GM12801 (cell line): ENCODE data around the gene NT5C.

Experiments
- TF ChIP-seq, protein P1 (sequence below): IDR thresholded peaks from one replicate; pipeline ENCODE4 v1.5.1; 2011; ENCODE audit warnings: control low read depth; ENCODE audit not compliant: insufficient read length; ENCODE audit errors: extremely low read depth

The NT5C gene

DNA sequence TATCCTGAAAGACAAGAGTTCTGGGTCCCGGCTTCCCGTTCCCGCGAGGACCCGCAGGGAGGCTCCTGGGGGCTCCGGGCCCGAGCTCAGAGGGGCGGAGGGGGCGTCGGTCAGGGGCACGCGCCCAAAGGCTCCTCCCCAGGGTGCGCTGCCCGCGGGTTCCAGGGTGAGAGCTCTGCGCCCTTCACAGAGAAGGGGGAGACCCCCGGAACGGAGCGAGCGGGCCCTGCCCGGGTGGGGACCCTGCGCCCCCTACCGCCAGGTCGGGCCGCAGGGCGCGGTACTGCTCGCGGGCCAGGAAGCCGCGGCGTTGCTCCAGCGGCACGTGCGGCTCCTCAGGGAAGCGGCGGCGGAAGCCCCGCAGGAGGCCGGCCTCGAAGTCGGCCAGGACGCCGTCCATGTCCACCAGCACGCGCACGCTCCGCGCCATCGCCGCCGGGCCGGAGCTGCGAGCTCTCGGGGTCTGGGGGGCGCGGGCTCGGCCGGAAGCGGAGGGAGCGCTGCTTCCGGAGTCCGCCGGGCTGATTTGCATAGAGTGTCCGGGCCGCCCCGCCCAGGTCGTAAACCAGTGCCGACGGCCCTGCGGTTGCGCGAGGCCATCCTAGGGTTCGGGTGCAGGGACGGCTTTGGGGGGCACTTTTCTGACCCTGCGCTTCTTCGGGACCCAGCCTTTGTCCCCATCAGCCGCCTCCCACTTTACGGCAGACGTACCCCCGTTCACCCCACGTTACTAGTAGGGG, at the start of gene NT5C:
NT5C (minus strand) TSS at position 465 of the 740 bp plus-strand sequence; CDS start at position 430, 35 bp downstream.
- TF ChIP-seq, protein P1, sequence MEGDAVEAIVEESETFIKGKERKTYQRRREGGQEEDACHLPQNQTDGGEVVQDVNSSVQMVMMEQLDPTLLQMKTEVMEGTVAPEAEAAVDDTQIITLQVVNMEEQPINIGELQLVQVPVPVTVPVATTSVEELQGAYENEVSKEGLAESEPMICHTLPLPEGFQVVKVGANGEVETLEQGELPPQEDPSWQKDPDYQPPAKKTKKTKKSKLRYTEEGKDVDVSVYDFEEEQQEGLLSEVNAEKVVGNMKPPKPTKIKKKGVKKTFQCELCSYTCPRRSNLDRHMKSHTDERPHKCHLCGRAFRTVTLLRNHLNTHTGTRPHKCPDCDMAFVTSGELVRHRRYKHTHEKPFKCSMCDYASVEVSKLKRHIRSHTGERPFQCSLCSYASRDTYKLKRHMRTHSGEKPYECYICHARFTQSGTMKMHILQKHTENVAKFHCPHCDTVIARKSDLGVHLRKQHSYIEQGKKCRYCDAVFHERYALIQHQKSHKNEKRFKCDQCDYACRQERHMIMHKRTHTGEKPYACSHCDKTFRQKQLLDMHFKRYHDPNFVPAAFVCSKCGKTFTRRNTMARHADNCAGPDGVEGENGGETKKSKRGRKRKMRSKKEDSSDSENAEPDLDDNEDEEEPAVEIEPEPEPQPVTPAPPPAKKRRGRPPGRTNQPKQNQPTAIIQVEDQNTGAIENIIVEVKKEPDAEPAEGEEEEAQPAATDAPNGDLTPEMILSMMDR = no peak

DNA sequence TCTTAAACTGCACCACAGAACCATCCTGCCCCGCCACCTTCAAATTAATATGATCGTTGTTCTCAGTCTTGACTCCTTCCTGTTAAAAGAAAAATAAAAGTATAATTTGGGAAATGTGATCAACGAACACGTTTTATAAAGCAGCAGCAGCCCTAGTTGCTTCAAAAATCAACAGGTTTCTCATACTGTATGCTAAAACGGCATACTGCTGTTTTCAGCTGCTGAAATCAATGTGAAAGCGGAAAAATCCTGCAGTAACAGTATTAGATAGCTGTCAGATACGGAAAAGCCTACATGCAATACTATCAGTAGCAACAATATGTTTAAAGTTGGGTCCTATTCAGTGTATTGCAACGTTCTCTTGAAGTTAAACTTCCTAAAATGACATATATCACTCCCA, 49.6 kb upstream of the NT5C start:
- TF ChIP-seq, protein P1 = no peak

DNA sequence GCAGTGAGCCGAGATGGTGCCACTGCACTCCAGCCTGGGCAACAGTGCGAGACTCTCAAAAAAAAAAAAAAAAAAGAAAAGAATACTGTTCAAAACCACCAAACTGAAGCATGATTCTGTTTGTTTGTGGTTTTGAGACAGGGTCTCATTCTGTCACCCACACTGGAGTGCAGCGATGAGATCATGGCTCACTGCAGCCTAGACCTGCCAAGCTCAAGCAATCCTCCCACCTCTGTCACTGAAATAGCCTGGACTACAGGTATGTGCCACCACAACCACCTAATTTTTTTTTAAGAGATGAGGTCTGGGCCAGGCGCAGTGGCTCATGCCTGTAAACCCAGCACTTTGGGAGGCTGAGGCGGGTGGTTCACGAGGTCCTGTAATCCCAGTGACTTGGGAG, 46.9 kb upstream of the NT5C start:
- TF ChIP-seq, protein P1 = no peak

DNA sequence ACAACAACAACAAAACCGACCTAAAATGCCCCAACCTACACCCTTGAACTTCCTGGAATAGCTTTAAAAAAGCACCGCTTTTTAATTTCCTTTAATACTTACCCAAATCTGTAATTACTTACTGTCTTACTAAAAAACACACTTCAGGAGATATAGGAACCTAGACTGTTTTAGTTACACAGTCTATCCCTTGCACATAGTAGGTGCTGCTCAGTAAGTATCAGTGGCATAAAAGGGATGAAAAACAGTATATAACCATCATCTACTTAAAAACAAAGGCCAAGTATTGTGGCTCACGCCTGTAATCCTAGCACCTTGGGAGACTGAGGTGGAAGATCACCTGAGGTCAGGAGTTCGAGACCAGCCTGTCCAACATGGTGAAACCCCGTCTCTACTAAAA, 45.1 kb upstream of the NT5C start:
- TF ChIP-seq, protein P1 = no peak

DNA sequence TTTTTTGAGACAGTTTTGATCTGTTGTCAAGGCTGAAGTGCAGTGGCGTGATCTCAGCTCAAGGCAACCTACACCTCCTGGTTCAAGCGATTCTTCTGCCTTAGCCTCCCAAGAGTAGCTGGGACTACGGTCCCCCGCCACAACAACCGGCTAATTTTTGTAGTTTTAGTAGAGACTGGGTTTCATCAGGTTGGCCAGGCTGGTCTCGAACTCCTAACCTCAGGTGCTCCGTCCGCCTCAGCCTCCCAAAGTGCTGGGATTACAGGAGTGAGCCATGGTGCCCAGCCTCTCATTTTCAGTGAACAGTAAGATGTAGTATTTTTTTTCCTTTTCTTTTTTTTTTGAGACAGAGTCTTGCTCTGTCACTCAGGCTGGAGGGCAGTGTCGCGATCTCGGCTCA, 43.5 kb upstream of the NT5C start:
- TF ChIP-seq, protein P1 = no peak

DNA sequence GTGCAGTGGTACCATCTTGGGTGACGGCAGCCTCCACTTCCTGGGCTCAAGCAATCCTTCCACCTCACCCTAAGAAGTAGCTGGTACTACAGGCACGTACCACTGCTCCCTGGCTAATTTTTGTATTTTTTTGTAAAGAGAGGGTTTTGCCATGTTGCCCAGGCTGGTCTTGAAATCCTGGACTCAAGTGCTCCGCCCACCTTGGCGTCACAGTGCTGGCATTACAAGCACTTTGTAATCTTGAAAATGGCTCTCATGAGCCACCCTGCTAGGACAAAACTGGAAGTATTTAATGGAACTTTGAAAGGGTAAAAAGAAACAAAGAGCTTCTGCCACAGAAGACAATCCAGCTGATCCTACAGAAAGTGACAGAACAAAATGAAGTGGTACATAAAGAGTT, 42.0 kb upstream of the NT5C start:
- TF ChIP-seq, protein P1 = no peak

DNA sequence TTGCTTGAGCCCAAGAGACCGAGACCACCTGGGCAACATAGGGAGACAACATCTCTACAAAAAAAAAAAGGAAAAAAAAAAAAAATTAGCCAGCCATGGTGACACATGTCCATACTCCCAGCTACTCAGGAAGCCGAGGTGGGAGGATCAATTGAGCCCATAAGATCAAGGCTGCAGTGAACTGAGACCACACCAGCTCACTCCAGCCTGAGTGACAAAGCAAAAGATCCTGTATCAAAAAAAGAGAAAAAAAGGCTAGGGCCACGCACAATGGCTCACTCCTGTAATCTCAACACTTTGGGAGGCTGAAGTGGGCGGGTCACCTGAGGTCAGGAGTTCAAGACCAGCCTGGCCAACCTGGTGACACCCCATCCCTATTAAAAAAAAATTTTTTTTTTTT, 37.5 kb upstream of the NT5C start:
- TF ChIP-seq, protein P1 = no peak
